RWPE2 (cell line): ENCODE data around the gene CLK2.
"Not testable (repeated sequence)": the region's sequence is repeated elsewhere in the genome, so short reads cannot be mapped to it uniquely, and the experiment has no call there.

Experiments
- ATAC-seq: fragments of 200-7000 bp; cut with Tn5 transposase; 3 replicates; pipeline ENCODE4 v1.9.1; 2021; ENCODE audit warnings: low read depth
- DNase-seq: peaks from one replicate; pipeline ENCODE4 v3.0.0-alpha.2; 2020; ENCODE audit warnings: low spot score
- H3K27ac ChIP-seq: fragments of 450-650 bp; 2 replicates; pipeline ENCODE4 v1.5.1; 2017; ENCODE audit warnings: mild to moderate bottlenecking; ENCODE audit not compliant: poor library complexity, severe bottlenecking
- H3K27me3 ChIP-seq: fragments of 250-450 bp; sonication (Bioruptor Pico); 2 replicates; pipeline ENCODE4 v1.5.1; 2021; ENCODE audit warnings: mild to moderate bottlenecking, moderate library complexity; ENCODE audit not compliant: insufficient read depth, poor library complexity, severe bottlenecking
- H3K36me3 ChIP-seq: fragments of 250-450 bp; sonication (Bioruptor Pico); 2 replicates; pipeline ENCODE4 v1.5.1; 2020; ENCODE audit warnings: low read depth, mild to moderate bottlenecking, moderate library complexity
- H3K4me1 ChIP-seq: fragments of 250-450 bp; sonication (Bioruptor Pico); 2 replicates; pipeline ENCODE4 v1.5.1; 2021; ENCODE audit warnings: mild to moderate bottlenecking, moderate library complexity; ENCODE audit not compliant: insufficient read depth, poor library complexity, severe bottlenecking
- H3K4me3 ChIP-seq: fragments of 250-450 bp; sonication (Bioruptor Pico); 2 replicates; pipeline ENCODE4 v1.5.1; 2021; ENCODE audit warnings: mild to moderate bottlenecking, moderate library complexity; ENCODE audit not compliant: severe bottlenecking
- H3K9me3 ChIP-seq: fragments of 250-450 bp; sonication (Bioruptor Pico); 2 replicates; pipeline ENCODE4 v1.5.1; 2021; ENCODE audit warnings: mild to moderate bottlenecking, moderate library complexity; ENCODE audit not compliant: severe bottlenecking
- CTCF ChIP-seq: fragments of 450-650 bp; IDR thresholded peaks from one replicate; pipeline ENCODE4 v1.5.1; 2017; ENCODE audit warnings: mild to moderate bottlenecking, moderate library complexity; ENCODE audit not compliant: poor library complexity, severe bottlenecking

Gene CLK2

GRCh38 chr1:155293086-155293749, 19.9 kb upstream of the CLK2 start:
- DNase-seq = no peak
- TF ChIP-seq CTCF = no peak
- Histone ChIP-seq H3K36me3 (no peaks in the 10 kb centered on the region), H3K4me1 (no peaks in the 10 kb centered on the region), H3K27me3 (peaks cover 7% of the 10 kb centered on the region), H3K9me3 (no peaks in the 10 kb centered on the region), H3K27ac (no peak overlapping the region), H3K4me3 (no peak overlapping the region)
- no peak for ATAC-seq

DNA sequence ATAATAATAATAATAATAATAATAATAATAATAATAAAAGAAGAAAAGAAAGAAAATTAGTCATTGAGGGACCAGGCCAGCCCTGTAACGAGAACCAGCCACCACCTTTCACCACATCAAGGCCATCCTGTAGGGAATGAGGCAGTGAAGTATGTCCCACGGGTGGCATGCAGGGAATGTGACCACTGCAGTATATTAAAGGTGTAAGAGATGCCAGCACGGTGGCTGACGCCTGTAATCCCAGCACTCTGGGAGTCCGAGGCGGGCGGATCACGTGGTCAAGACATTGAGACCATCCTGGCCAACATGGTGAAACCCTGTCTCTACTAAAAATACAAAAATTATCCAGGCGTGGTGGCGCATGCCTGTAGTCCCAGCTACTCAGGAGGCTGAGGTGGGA, 17.7 kb upstream of the CLK2 start:
- not testable (repeated sequence) for ATAC-seq, H3K9me3 ChIP-seq

DNA sequence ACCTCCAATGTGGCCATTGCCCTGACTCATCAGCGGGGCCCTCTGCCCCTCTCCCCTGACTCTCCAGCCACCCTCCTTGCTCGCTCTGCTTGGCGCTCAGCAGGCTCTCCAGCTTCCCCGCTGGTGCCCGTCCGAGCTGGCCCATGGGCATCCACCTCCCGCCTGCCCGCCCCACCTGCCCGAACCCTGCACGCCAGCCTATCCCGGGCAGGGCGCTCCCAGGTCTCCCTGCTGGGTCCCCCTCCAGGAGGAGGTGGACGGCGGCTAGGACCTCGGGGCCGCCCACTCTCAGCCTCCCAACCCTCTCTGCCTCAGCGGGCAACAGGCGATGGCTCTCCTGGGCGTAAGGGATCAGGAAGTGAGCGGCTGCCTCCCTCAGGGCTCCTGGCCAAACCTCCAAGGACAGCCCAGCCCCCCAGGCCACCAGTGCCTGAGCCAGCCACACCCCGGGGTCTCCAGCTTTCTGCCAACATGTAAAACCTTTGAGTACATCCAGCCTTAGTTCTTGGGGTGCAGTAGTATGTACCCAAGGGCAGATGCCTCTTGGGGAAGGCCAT, 14.8 kb upstream of the CLK2 start:
- Histone ChIP-seq H3K36me3 (no peaks in the 10 kb centered on the region), H3K4me1 (no peaks in the 10 kb centered on the region), H3K4me3 (no peak overlapping the region), H3K27ac (no peak overlapping the region), H3K9me3 (no peaks in the 10 kb centered on the region), H3K27me3 (no peaks in the 10 kb centered on the region)
- no peak for DNase-seq
- ATAC-seq = no peak
- no peak for TF ChIP-seq CTCF

More for the DNA sequence above, 17.7 kb upstream of the CLK2 start:
- H3K27ac ChIP-seq, H3K4me1 ChIP-seq, DNase-seq, H3K4me3 ChIP-seq, H3K36me3 ChIP-seq, H3K27me3 ChIP-seq: not testable (repeated sequence)

DNA sequence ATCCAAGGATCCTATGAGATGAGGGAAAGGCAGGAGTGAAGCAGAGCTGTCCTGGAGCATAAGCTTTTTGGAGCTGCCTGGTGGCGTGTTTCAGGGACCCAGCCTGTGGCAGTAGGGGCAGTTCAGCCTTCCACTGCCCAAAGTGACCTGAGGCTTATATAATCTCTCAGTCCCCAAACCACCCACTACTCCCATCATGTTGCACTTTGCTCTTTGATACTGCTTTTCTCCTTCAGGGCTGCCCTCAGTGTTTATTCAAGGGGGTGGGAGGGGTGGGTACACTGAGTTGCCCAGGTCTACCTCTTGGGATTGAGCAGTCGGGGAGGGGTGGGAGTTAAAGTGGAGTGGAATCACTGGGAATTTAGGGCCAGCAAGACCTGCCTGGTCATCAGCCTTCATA, 13.2 kb upstream of the CLK2 start:
- TF ChIP-seq CTCF = no peak
- Histone ChIP-seq H3K4me1 (no peaks in the 10 kb centered on the region), H3K36me3 (no peaks in the 10 kb centered on the region), H3K27me3 (no peaks in the 10 kb centered on the region), H3K9me3 (no peaks in the 10 kb centered on the region), H3K4me3 (no peak overlapping the region), H3K27ac (no peak overlapping the region)
- ATAC-seq (no peak), DNase-seq (no peak)

- H3K27me3 ChIP-seq = no peaks in the 10 kb centered on the region
- ATAC-seq (no peak), DNase-seq (no peak)
- no peaks in the 10 kb centered on the region for H3K4me1 ChIP-seq
- no peak overlapping the region for H3K4me3 ChIP-seq
- TF ChIP-seq CTCF = no peak
- no peaks in the 10 kb centered on the region for H3K9me3 ChIP-seq
- no peaks in the 10 kb centered on the region for H3K36me3 ChIP-seq
- H3K27ac ChIP-seq = no peak overlapping the region
These were observed 12.3 kb upstream of the CLK2 start for GRCh38 chr1:155285631-155286044.
